ENCODE data around the gene NEDD9. TPM values are rescaled to one million over a fixed set of nuclear protein-coding genes. Genes with fewer than 3 reads are reported as not detected.

Gene NEDD9
- total and polyA plus RNA-seq, 2 experiments from 2014 or later, result 4.4 to 13.0 TPM

DNA sequence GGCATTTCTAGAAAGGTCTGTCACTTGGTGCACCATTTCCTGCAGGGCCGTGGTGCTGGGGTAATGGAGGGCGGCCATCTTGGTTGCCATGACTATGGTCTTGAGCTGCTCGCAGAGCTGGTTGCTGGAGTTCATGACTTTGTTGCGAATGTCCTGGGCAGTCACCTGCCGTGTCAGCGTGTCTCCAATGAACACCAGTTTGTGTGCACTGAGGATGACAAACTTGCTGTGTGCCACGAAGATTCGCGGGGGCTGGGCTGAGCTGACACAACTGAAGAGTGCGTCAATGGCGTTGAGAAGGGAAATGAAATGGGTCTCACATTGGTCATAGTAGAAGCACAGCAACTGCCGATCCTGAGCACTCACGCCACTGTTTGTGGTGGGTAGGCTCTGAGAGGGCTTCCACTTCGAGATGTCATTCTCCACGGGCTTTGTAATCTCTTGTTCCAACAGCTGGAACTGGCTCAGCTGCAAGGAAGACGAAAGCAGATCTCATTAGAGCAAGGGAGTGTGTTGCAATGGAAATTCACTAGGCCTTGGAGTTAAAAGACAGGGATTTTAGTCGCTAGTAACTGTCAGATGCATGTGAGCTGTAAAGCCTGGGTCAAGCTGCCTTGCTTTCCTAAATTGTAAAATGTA, 47.1 kb downstream of the NEDD9 start (continued):
- TF ChIP-seq, protein P1, sequence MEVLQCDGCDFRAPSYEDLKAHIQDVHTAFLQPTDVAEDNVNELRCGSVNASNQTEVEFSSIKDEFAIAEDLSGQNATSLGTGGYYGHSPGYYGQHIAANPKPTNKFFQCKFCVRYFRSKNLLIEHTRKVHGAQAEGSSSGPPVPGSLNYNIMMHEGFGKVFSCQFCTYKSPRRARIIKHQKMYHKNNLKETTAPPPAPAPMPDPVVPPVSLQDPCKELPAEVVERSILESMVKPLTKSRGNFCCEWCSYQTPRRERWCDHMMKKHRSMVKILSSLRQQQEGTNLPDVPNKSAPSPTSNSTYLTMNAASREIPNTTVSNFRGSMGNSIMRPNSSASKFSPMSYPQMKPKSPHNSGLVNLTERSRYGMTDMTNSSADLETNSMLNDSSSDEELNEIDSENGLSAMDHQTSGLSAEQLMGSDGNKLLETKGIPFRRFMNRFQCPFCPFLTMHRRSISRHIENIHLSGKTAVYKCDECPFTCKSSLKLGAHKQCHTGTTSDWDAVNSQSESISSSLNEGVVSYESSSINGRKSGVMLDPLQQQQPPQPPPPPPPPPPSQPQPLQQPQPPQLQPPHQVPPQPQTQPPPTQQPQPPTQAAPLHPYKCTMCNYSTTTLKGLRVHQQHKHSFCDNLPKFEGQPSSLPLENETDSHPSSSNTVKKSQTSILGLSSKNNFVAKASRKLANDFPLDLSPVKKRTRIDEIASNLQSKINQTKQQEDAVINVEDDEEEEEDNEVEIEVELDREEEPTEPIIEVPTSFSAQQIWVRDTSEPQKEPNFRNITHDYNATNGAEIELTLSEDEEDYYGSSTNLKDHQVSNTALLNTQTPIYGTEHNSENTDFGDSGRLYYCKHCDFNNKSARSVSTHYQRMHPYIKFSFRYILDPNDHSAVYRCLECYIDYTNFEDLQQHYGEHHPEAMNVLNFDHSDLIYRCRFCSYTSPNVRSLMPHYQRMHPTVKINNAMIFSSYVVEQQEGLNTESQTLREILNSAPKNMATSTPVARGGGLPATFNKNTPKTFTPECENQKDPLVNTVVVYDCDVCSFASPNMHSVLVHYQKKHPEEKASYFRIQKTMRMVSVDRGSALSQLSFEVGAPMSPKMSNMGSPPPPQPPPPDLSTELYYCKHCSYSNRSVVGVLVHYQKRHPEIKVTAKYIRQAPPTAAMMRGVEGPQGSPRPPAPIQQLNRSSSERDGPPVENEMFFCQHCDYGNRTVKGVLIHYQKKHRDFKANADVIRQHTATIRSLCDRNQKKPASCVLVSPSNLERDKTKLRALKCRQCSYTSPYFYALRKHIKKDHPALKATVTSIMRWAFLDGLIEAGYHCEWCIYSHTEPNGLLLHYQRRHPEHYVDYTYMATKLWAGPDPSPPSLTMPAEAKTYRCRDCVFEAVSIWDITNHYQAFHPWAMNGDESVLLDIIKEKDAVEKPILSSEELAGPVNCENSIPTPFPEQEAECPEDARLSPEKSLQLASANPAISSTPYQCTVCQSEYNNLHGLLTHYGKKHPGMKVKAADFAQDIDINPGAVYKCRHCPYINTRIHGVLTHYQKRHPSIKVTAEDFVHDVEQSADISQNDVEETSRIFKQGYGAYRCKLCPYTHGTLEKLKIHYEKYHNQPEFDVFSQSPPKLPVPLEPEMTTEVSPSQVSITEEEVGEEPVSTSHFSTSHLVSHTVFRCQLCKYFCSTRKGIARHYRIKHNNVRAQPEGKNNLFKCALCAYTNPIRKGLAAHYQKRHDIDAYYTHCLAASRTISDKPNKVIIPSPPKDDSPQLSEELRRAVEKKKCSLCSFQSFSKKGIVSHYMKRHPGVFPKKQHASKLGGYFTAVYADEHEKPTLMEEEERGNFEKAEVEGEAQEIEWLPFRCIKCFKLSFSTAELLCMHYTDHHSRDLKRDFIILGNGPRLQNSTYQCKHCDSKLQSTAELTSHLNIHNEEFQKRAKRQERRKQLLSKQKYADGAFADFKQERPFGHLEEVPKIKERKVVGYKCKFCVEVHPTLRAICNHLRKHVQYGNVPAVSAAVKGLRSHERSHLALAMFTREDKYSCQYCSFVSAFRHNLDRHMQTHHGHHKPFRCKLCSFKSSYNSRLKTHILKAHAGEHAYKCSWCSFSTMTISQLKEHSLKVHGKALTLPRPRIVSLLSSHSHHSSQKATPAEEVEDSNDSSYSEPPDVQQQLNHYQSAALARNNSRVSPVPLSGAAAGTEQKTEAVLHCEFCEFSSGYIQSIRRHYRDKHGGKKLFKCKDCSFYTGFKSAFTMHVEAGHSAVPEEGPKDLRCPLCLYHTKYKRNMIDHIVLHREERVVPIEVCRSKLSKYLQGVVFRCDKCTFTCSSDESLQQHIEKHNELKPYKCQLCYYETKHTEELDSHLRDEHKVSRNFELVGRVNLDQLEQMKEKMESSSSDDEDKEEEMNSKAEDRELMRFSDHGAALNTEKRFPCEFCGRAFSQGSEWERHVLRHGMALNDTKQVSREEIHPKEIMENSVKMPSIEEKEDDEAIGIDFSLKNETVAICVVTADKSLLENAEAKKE (CRISPR knock-in tag; IDR thresholded peaks at IDR 0.05), result no peak
- TF ChIP-seq STAT1 (IDR thresholded peaks at IDR 0.05; ENCODE audit: unreplicated experiment) (no peak), ZNF331 (CRISPR knock-in tag; IDR thresholded peaks at IDR 0.05; ENCODE audit: low read depth) (no peak), CREB1 (CRISPR knock-in tag; IDR thresholded peaks at IDR 0.05; ENCODE audit: low read depth) (no peak), EZH2 (IDR thresholded peaks at IDR 0.05; ENCODE audit: low read depth, unreplicated experiment) (no peak), POLR2AphosphoS5 (IDR thresholded peaks at IDR 0.05; ENCODE audit: low read depth) (no peak), NANOG (IDR thresholded peaks at IDR 0.05; ENCODE audit: borderline replicate concordance) (no peak)
- TF ChIP-seq, protein P2, sequence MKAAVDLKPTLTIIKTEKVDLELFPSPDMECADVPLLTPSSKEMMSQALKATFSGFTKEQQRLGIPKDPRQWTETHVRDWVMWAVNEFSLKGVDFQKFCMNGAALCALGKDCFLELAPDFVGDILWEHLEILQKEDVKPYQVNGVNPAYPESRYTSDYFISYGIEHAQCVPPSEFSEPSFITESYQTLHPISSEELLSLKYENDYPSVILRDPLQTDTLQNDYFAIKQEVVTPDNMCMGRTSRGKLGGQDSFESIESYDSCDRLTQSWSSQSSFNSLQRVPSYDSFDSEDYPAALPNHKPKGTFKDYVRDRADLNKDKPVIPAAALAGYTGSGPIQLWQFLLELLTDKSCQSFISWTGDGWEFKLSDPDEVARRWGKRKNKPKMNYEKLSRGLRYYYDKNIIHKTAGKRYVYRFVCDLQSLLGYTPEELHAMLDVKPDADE (IDR thresholded peaks at IDR 0.05), result no peak

Measured in GM23338 (cell line).